ENCODE data around the gene BLVRA.

GRCh38 chr7:43761938-43762692 lies 3.6 kb downstream of the BLVRA start:
- TF ChIP-seq POLR2A (IDR thresholded peaks at IDR 0.05; ENCODE audit: low read length) (no peak), GATA1 (IDR thresholded peaks at IDR 0.05; ENCODE audit: low read depth, low read length) (no peak)

All from erythroblast (primary cell).